Right lobe of liver (tissue), 4 donors: Measurements from ENCODE around the gene GPR156.

ENCODE experiments used
- POLR2A ChIP-seq: fragments of 450-650 bp; IDR thresholded peaks from one replicate; pipeline ENCODE4 v1.6.1; 2017; ENCODE audit warnings: antibody characterized with exemption, mild to moderate bottlenecking
- TF ChIP-seq, protein P1 (sequence below), 4 donors: fragments of 200-600 bp in 3 of 4; fragments of 450-650 bp in 1 of 4; IDR thresholded peaks; one replicate each; pipeline versions ENCODE4 v1.5.1 to v1.8.0; 2016 to 2022; ENCODE audit warnings: antibody characterized with exemption in 4 of 4, mild to moderate bottlenecking in 2 of 4
- donor health status: DM: no; HTN: no; CAD: no.
- donor health status: DM: no; HTN: no; CAD: no.
- donor health status: DM: no; HTN: yes; CAD: no.

DNA sequence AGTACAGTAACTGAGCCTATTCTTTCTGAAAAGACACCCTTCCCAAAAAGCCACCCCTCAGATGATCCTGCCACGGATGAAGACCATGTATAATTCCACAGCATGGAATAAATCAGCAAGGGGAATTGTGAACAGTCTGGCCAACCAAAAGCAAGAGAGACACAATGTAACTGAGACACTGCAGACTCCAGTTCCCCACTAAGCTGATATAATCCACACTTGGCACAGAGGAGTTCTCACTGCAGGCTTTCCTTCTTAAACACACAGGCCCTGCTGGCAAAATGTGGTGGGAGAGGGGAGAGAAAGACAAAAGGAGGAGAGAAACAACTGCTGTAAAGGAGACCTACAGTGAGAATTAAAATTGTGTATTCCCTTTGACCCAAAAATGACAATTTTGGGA lies 12.7 kb downstream of the GPR156 start:
- TF ChIP-seq POLR2A: no peak
- TF ChIP-seq, protein P1, sequence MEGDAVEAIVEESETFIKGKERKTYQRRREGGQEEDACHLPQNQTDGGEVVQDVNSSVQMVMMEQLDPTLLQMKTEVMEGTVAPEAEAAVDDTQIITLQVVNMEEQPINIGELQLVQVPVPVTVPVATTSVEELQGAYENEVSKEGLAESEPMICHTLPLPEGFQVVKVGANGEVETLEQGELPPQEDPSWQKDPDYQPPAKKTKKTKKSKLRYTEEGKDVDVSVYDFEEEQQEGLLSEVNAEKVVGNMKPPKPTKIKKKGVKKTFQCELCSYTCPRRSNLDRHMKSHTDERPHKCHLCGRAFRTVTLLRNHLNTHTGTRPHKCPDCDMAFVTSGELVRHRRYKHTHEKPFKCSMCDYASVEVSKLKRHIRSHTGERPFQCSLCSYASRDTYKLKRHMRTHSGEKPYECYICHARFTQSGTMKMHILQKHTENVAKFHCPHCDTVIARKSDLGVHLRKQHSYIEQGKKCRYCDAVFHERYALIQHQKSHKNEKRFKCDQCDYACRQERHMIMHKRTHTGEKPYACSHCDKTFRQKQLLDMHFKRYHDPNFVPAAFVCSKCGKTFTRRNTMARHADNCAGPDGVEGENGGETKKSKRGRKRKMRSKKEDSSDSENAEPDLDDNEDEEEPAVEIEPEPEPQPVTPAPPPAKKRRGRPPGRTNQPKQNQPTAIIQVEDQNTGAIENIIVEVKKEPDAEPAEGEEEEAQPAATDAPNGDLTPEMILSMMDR (IDR thresholded peaks at IDR 0.05): no peak
